ENCODE measurements around the gene GAR1.
A peak's percentile ranks its signal among the peaks of the same experiment; 100 is the strongest.

GAR1 gene

GRCh38 chr4:109861916-109862511 is 46.5 kb downstream of the GAR1 start:
- DNase-seq (ENCODE audit: low read depth) = no peak
- no peak for TF ChIP-seq CTCF (IDR thresholded peaks at IDR 0.05; ENCODE audit: insufficient read depth, low read depth, low read length, missing control alignments)

GRCh38 chr4:109864134-109864533 is 48.6 kb downstream of the GAR1 start:
- TF ChIP-seq CTCF (IDR thresholded peaks at IDR 0.05; ENCODE audit: insufficient read depth, low read depth, low read length, missing control alignments) = no peak
- no peak overlapping the region for H3K4me3 ChIP-seq (ENCODE audit: low read length)
- DNase-seq (ENCODE audit: low read depth) = no peak

More at GRCh38 chr4:109861916-109862511, 46.5 kb downstream of the GAR1 start:
- H3K4me3 ChIP-seq (ENCODE audit: low read length) = no peak overlapping the region

GRCh38 chr4:109870061-109870460 is 54.5 kb downstream of the GAR1 start:
- no peak overlapping the region for H3K4me3 ChIP-seq (ENCODE audit: low read length)
- no peak for DNase-seq (ENCODE audit: low read depth)
- no peak for TF ChIP-seq CTCF (IDR thresholded peaks at IDR 0.05; ENCODE audit: insufficient read depth, low read depth, low read length, missing control alignments)

GRCh38 chr4:109872065-109872464 is 56.5 kb downstream of the GAR1 start:
- no peak for TF ChIP-seq CTCF (IDR thresholded peaks at IDR 0.05; ENCODE audit: insufficient read depth, low read depth, low read length, missing control alignments)
- DNase-seq (ENCODE audit: low read depth) = no peak
- no peak overlapping the region for H3K4me3 ChIP-seq (ENCODE audit: low read length)

- TF ChIP-seq CTCF (IDR thresholded peaks at IDR 0.05; ENCODE audit: insufficient read depth, low read depth, low read length, missing control alignments) = no peak
- DNase-seq (ENCODE audit: low read depth) = no peak
- H3K4me3 ChIP-seq (ENCODE audit: low read length) = no peak overlapping the region
Observed at GRCh38 chr4:109872950-109873656, 57.5 kb downstream of the GAR1 start.

GRCh38 chr4:109873791-109874514 is 58.4 kb downstream of the GAR1 start:
- no peak for TF ChIP-seq CTCF (IDR thresholded peaks at IDR 0.05; ENCODE audit: insufficient read depth, low read depth, low read length, missing control alignments)
- H3K4me3 ChIP-seq (ENCODE audit: low read length) = no peak overlapping the region
- peak; percentile 89 for DNase-seq (ENCODE audit: low read depth)
